K562 (cell line): ENCODE results near the gene ELMOD2. TPM values are rescaled to one million over a fixed set of nuclear protein-coding genes. Genes with fewer than 3 reads are reported as not detected.
A peak's percentile ranks its signal among the peaks of the same experiment; 100 is the strongest.

Experiments used
- DPF2 ChIP-seq: fragments of 450-650 bp; IDR thresholded peaks from 2 replicates; pipeline ENCODE4 v1.6.1; 2016
- FOXP1 ChIP-seq: sonication (generic); formaldehyde crosslinking; IDR thresholded peaks from 2 replicates; pipeline ENCODE4 v1.8.0; 2022; ENCODE audit warnings: mild to moderate bottlenecking, missing genetic modification reagents
- POLR2B ChIP-seq: fragments of 450-650 bp; IDR thresholded peaks from 2 replicates; pipeline ENCODE4 v1.6.1; 2018; ENCODE audit warnings: low read depth; ENCODE audit not compliant: partially characterized antibody
- RB1 ChIP-seq: fragments of 450-650 bp; IDR thresholded peaks from 2 replicates; pipeline ENCODE4 v1.6.1; 2017; ENCODE audit warnings: low read depth, mild to moderate bottlenecking
- RBM25 ChIP-seq: fragments of 200-400 bp; formaldehyde crosslinking; IDR thresholded peaks from 2 replicates; pipeline ENCODE4 v1.6.1; 2018; ENCODE audit warnings: low read length, low read depth, moderate library complexity; ENCODE audit not compliant: severe bottlenecking
- SAFB2 ChIP-seq: fragments of 200-400 bp; formaldehyde crosslinking; IDR thresholded peaks from 2 replicates; pipeline ENCODE4 v1.6.1; 2018; ENCODE audit warnings: borderline replicate concordance, low read length, low read depth, moderate library complexity; ENCODE audit not compliant: severe bottlenecking
- TCF7 ChIP-seq: sonication (generic); IDR thresholded peaks from 2 replicates; pipeline ENCODE4 v1.6.1; 2016; ENCODE audit warnings: antibody characterized with exemption, borderline replicate concordance
- ZNF184 ChIP-seq: sonication (generic); formaldehyde crosslinking; IDR thresholded peaks from 2 replicates; pipeline ENCODE4 v1.5.0; 2020; ENCODE audit warnings: missing genetic modification reagents
- ZNF274 ChIP-seq: IDR thresholded peaks from 2 replicates; pipeline ENCODE4 v1.6.1; 2011; ENCODE audit warnings: low read depth, mild to moderate bottlenecking, low read length, moderate library complexity, borderline replicate concordance
- ZNF551 ChIP-seq: fragments of 250-450 bp; sonication (Bioruptor Pico); IDR thresholded peaks from 2 replicates; pipeline ENCODE4 v1.5.0; 2021; ENCODE audit warnings: mild to moderate bottlenecking, moderate library complexity
- ZNF717 ChIP-seq: fragments of 250-450 bp; sonication (Bioruptor Pico); IDR thresholded peaks from 2 replicates; pipeline ENCODE4 v1.5.0; 2021
- polyA plus RNA-seq, 8 experiments: library from polyadenylated mRNA; depleted of rRNA in 4 of 8; stranded (reverse) in 5 of 8; unstranded in 3 of 8; fragments of >200 nt; fragmentation: Nextera tagmentation in 2 of 8; fragmentation: Illumina TruSeq in 1 of 8; extraction: Ambion mirVana in 2 of 8; extraction: Trizol in 1 of 8; gene quantifications; 2 replicates each; pipeline versions ENCODE4 v1.2.1 to v1.2.3, GENCODE V29; 2011 to 2014; ENCODE audit warnings: inconsistent platforms in 1 of 8, missing spikeins in 1 of 8
- total RNA-seq, 7 experiments: library from RNA; depleted of rRNA in 6 of 7; stranded (reverse); fragments of >200 nt in 6 of 7; fragmentation: Illumina TruSeq in 2 of 7; extraction: Trizol in 2 of 7; gene quantifications; 2 replicates each; pipeline versions ENCODE4 v1.2.1 to v1.2.3, GENCODE V29; 2011 to 2021; ENCODE audit warnings: low replicate concordance in 1 of 7
- TF ChIP-seq, protein P1 (sequence below): fragments of 250-450 bp; sonication (Bioruptor Pico); IDR thresholded peaks from 2 replicates; pipeline ENCODE4 v1.4.0; 2020
- TF ChIP-seq, protein P2 (sequence below): sonication (generic); formaldehyde crosslinking; IDR thresholded peaks from 2 replicates; pipeline ENCODE4 v1.8.1; 2023; ENCODE audit warnings: mild to moderate bottlenecking, missing genetic modification reagents
- TF ChIP-seq, protein P3 (sequence below): fragments of 450-650 bp; IDR thresholded peaks from 2 replicates; pipeline ENCODE4 v1.6.1; 2017; ENCODE audit warnings: mild to moderate bottlenecking, moderate library complexity
- TF ChIP-seq, protein P4 (sequence below): sonication (generic); formaldehyde crosslinking; IDR thresholded peaks from 2 replicates; pipeline ENCODE4 v1.8.0; 2022; ENCODE audit warnings: mild to moderate bottlenecking, missing genetic modification reagents
- TF ChIP-seq, protein P5 (sequence below): fragments of 250-450 bp; sonication (Bioruptor Pico); IDR thresholded peaks from 2 replicates; pipeline ENCODE4 v1.5.0; 2021; ENCODE audit warnings: mild to moderate bottlenecking, moderate library complexity

ELMOD2 gene
- total and polyA plus RNA-seq, 9 of the 15 experiments (the other 6 are each of a cell fraction or from before 2014, with no cell fraction given): 11.0 to 23.3 (median 14.3) TPM

DNA sequence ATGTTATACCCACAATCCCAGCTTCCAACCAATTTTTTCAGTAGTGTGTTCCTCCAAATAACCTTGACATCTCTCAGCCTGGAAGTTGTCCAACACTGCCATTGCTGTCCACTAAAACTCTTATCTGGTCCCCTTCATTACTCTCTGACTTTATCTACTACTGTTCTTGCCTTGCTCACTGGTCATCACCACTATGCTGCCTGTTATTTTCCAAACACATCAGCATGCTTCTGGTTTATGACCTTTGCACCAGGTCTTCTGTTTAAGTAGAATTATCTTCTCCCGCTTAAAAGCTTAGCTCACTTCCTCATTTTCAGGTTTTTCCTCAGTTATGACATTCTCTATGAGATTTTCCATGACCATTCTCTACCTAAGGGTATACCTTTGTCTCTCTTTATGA lies 5.5 kb downstream of the ELMOD2 start (continued):
- TF ChIP-seq, protein P1, sequence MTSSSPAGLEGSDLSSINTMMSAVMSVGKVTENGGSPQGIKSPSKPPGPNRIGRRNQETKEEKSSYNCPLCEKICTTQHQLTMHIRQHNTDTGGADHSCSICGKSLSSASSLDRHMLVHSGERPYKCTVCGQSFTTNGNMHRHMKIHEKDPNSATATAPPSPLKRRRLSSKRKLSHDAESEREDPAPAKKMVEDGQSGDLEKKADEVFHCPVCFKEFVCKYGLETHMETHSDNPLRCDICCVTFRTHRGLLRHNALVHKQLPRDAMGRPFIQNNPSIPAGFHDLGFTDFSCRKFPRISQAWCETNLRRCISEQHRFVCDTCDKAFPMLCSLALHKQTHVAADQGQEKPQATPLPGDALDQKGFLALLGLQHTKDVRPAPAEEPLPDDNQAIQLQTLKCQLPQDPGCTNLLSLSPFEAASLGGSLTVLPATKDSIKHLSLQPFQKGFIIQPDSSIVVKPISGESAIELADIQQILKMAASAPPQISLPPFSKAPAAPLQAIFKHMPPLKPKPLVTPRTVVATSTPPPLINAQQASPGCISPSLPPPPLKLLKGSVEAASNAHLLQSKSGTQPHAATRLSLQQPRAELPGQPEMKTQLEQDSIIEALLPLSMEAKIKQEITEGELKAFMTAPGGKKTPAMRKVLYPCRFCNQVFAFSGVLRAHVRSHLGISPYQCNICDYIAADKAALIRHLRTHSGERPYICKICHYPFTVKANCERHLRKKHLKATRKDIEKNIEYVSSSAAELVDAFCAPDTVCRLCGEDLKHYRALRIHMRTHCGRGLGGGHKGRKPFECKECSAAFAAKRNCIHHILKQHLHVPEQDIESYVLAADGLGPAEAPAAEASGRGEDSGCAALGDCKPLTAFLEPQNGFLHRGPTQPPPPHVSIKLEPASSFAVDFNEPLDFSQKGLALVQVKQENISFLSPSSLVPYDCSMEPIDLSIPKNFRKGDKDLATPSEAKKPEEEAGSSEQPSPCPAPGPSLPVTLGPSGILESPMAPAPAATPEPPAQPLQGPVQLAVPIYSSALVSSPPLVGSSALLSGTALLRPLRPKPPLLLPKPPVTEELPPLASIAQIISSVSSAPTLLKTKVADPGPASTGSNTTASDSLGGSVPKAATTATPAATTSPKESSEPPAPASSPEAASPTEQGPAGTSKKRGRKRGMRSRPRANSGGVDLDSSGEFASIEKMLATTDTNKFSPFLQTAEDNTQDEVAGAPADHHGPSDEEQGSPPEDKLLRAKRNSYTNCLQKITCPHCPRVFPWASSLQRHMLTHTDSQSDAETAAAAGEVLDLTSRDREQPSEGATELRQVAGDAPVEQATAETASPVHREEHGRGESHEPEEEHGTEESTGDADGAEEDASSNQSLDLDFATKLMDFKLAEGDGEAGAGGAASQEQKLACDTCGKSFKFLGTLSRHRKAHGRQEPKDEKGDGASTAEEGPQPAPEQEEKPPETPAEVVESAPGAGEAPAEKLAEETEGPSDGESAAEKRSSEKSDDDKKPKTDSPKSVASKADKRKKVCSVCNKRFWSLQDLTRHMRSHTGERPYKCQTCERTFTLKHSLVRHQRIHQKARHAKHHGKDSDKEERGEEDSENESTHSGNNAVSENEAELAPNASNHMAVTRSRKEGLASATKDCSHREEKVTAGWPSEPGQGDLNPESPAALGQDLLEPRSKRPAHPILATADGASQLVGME (CRISPR knock-in tag): no peak
- peak; percentile 95 for TF ChIP-seq DPF2
- no peak for TF ChIP-seq POLR2B
- TF ChIP-seq ZNF184 (CRISPR knock-in tag): no peak
- TF ChIP-seq, protein P2, sequence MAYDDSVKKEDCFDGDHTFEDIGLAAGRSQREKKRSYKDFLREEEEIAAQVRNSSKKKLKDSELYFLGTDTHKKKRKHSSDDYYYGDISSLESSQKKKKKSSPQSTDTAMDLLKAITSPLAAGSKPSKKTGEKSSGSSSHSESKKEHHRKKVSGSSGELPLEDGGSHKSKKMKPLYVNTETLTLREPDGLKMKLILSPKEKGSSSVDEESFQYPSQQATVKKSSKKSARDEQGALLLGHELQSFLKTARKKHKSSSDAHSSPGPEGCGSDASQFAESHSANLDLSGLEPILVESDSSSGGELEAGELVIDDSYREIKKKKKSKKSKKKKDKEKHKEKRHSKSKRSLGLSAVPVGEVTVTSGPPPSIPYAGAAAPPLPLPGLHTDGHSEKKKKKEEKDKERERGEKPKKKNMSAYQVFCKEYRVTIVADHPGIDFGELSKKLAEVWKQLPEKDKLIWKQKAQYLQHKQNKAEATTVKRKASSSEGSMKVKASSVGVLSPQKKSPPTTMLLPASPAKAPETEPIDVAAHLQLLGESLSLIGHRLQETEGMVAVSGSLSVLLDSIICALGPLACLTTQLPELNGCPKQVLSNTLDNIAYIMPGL (CRISPR knock-in tag): no peak
- no peak for TF ChIP-seq SAFB2
- no peak for TF ChIP-seq ZNF717
- TF ChIP-seq, protein P3, sequence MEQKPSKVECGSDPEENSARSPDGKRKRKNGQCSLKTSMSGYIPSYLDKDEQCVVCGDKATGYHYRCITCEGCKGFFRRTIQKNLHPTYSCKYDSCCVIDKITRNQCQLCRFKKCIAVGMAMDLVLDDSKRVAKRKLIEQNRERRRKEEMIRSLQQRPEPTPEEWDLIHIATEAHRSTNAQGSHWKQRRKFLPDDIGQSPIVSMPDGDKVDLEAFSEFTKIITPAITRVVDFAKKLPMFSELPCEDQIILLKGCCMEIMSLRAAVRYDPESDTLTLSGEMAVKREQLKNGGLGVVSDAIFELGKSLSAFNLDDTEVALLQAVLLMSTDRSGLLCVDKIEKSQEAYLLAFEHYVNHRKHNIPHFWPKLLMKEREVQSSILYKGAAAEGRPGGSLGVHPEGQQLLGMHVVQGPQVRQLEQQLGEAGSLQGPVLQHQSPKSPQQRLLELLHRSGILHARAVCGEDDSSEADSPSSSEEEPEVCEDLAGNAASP: no peak
- TF ChIP-seq, protein P4, sequence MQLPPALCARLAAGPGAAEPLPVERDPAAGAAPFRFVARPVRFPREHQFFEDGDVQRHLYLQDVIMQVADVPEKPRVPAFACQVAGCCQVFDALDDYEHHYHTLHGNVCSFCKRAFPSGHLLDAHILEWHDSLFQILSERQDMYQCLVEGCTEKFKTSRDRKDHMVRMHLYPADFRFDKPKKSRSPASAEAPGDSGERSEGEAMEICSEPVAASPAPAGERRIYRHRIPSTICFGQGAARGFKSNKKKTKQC (CRISPR knock-in tag): no peak
- TF ChIP-seq ZNF551 (CRISPR knock-in tag): no peak
- TF ChIP-seq ZNF274: no peak
- TF ChIP-seq, protein P5, sequence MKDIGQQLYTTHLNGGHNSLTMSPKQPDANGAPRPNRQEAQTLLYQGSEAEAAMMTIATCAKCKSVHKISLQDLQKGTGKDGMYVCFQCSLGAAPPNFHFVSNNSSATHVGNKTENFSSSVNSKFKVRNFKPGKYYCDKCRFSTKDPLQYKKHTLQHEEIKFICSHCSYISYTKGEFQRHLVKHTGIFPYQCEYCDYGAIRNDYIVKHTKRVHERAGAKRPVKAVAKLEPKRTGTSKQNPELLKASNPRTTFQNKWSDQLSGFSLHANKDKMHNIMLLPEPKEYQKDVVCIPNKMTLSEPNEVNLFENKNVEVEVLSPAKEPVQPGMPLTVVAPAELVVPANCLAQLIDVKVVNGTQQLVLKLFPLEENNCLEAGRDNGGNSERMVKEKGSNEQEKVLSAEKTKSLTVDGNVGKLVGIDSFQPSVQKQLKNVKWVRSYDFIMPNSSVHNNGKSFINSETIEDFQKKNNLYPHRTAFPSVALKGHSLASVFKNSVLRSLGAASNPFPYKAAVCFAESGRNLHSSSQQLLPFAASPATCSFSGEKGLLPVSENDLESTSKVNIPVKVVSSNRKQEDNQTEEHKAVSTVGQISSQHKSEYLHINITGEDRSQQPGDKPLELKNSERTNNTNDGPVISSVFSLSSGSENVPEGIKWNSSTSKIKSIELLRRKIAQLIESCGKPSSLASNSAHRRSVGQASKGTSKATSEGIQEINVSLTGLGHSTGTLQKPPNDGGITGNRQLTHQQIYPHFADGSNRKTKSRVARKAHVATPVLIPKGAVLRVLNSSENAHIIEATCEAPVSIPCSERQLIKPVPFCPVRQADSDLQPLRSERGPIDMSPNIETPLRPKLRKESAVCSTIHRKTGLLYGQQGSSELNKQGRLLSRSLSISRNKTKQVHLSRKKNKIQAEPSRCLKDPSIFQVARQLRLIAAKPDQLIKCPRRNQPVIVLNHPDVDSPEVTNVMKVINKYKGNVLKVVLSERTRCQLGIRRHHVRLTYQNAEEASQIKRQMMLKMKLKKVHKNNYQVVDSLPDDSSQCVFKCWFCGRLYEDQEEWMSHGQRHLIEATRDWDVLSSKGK: no peak
- TF ChIP-seq RB1: no peak; the same call in 1 of the 2 replicates
- TF ChIP-seq TCF7: no peak
- TF ChIP-seq RBM25: no peak
- TF ChIP-seq FOXP1 (CRISPR knock-in tag): no peak
